Calu3 (cell line): ENCODE measurements around the gene ASCL1. TPM values are rescaled to one million over a fixed set of nuclear protein-coding genes. Genes with fewer than 3 reads are reported as not detected.

Experiments used
- BruUV-seq: library from RNA; stranded (reverse); fragments of 400-500 nt; replicated peaks from 2 replicates; lab custom pipeline; 2021; lab: Mats Ljungman, UMichigan
- CTCF ChIA-PET: fragments of 300-600 bp; sonication (Branson Sonifier 250); formaldehyde crosslinking; loops from one replicate; lab custom pipeline; 2022; ENCODE audit warnings: antibody characterized with exemption; lab: Charles Lee
- DNase-seq: peaks from one replicate; pipeline ENCODE4 v3.0.0; 2022
- H3K27ac Mint-ChIP-seq: one replicate; pipeline ENCODE4 v1.8.0; 2022; ENCODE audit warnings: mixed read lengths; ENCODE audit not compliant: unreplicated experiment
- H3K27me3 Mint-ChIP-seq: one replicate; pipeline ENCODE4 v1.8.0; 2022; ENCODE audit warnings: mixed read lengths; ENCODE audit not compliant: unreplicated experiment
- H3K36me3 Mint-ChIP-seq: one replicate; pipeline ENCODE4 v1.8.0; 2022; ENCODE audit warnings: mild to moderate bottlenecking, moderate library complexity, mixed read lengths; ENCODE audit not compliant: insufficient read depth, unreplicated experiment
- H3K4me1 Mint-ChIP-seq: one replicate; pipeline ENCODE4 v1.8.0; 2022; ENCODE audit warnings: mild to moderate bottlenecking, low read depth, mixed read lengths; ENCODE audit not compliant: unreplicated experiment
- H3K4me3 Mint-ChIP-seq: one replicate; pipeline ENCODE4 v1.8.0; 2022; ENCODE audit warnings: mild to moderate bottlenecking, low read depth, moderate library complexity, mixed read lengths; ENCODE audit not compliant: unreplicated experiment
- H3K9me3 Mint-ChIP-seq: one replicate; pipeline ENCODE4 v1.8.0; 2022; ENCODE audit warnings: low read depth, mixed read lengths; ENCODE audit not compliant: unreplicated experiment
- CTCF ChIP-seq: fragments of 200-600 bp; IDR thresholded peaks from one replicate; pipeline ENCODE4 v1.8.0; 2022; ENCODE audit warnings: antibody characterized with exemption; ENCODE audit not compliant: unreplicated experiment
- intact Hi-C: fragments of 100-400 bp; cut with micrococcal nuclease; formaldehyde crosslinking; loops from one replicate; pipeline ENCODE4 v1.10.0; 2022; ENCODE audit not compliant: unreplicated experiment
- total RNA-seq: library from RNA; stranded (reverse); gene quantifications from 2 replicates; pipeline ENCODE4 v1.2.3, GENCODE V29; 2022

ASCL1 gene
- total RNA-seq, 1 experiment from 2014 or later = not detected

DNA sequence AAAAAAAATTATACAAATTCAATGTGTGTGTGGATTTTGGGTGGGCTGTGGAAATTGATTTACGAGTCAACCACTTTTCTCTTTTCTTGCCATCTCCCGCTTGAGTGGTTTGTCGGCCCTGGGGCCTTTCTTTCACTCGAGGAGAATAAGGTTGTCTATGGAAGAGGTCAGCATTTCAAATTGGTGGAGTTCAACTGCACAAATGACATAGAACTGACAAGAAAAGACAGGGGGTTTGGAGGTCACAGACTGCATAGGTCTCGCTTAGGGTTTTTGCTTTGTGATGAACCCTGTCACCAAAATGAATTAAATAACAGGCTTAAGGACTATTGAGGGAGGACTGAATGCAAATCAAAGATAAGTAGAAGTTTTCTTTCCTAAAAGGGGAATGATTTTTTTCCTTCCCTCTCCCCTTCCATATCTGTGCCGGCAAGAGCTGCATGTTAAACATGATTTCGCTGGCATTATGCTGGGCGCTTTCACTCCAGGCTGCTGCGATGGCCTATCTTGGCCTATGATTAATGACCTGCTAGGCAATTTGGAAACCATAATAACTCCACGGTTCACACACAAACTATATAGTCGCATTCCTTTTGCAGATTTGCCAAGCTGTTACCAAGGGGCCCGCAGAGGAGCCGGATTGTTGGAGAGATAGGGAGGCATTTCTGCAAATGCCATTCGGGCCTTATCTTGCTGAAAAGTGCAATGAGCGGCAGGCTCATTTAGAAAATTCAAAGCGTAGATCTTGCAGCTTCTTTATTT lies 20.7 kb downstream of the ASCL1 start:
- no TSS peak for BruUV-seq
- Mint-ChIP-seq H3K4me1 (no peaks in the 10 kb centered on the region), H3K27ac (no peak overlapping the region), H3K36me3 (no peaks in the 10 kb centered on the region), H3K9me3 (peaks cover 4% of the 10 kb centered on the region), H3K27me3 (peaks cover 13% of the 10 kb centered on the region), H3K4me3 (no peak overlapping the region)
- intact Hi-C loops = no loop called here
- TF ChIP-seq CTCF = no peak
- DNase-seq = no peak
- CTCF ChIA-PET = no interaction called here

DNA sequence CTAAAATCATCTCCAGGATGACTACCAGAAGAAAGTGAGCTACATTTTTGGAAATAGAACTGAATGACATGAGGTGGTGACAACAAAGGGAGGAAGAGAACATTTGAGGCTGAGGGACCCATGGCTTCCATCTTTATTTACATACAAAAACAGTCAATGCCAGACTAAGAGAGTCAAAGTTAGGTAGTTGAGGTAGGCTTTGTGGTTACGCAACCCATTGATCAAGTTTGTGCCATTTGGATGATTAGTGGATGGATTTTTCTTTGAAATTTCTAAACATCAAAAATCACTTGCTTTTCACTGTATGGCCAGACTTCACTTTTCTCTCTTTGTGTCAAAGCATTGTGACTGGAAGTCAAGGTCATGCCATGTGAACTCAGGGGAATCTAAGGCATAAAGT lies 22.9 kb downstream of the ASCL1 start:
- H3K4me1 Mint-ChIP-seq = no peaks in the 10 kb centered on the region

DNA sequence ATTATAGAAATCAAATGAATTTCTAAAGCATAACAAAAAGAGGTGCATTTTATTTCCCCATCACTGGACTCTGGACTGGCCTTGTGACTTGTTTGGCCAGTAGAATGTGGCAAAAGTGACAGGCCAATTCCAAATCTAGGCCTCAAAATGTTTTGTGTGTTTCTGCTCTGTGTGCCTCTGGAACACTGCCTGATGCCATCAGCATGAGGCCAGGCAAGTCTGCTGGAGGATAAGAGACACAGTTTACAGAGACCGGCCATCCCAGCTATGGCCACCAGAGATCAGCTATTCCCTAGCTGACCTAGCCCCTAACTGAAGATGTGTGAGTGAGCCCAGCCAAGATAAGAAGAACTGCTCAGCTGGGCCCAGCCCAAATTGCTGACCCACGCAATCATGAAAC lies 32.9 kb downstream of the ASCL1 start:
- no peak overlapping the region for H3K27ac Mint-ChIP-seq
- no peaks in the 10 kb centered on the region for H3K27me3 Mint-ChIP-seq
- TF ChIP-seq CTCF = no peak
- H3K9me3 Mint-ChIP-seq = peaks cover 5% of the 10 kb centered on the region
- no peaks in the 10 kb centered on the region for H3K36me3 Mint-ChIP-seq
- no TSS peak for BruUV-seq
- no peak for DNase-seq
- intact Hi-C loops = no loop called here
- no peak overlapping the region for H3K4me3 Mint-ChIP-seq
- CTCF ChIA-PET = no interaction called here
- H3K4me1 Mint-ChIP-seq = no peaks in the 10 kb centered on the region

More for the DNA sequence above, 22.9 kb downstream of the ASCL1 start:
- BruUV-seq = no TSS peak
- peaks cover 6% of the 10 kb centered on the region for H3K9me3 Mint-ChIP-seq
- DNase-seq = no peak
- H3K27me3 Mint-ChIP-seq = no peaks in the 10 kb centered on the region
- H3K36me3 Mint-ChIP-seq = no peaks in the 10 kb centered on the region
- intact Hi-C loops = no loop called here
- CTCF ChIA-PET = no interaction called here
- H3K27ac Mint-ChIP-seq = no peak overlapping the region
- H3K4me3 Mint-ChIP-seq = no peak overlapping the region
- TF ChIP-seq CTCF = no peak

DNA sequence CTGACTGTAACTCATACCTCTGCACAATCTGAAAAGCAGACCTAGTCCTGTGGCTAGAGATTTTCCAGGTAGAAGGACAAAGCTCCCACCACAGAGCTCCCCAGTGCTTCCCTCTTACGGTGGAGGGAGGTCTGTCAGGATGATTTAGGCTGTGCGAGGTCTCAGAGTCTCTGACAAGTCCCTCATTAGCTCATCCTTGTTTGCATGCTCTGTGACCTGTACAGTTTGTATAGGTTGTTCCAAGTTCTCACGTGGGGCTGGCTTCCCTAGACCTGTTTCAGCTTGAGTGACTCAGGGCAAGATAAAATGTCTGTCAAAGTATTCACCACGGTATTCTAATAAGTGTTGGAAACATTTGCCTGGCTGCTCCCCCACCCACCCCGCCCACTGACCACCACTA lies 34.8 kb downstream of the ASCL1 start:
- DNase-seq = no peak
- CTCF ChIA-PET = no interaction called here
- intact Hi-C loops = no loop called here
- H3K36me3 Mint-ChIP-seq = no peaks in the 10 kb centered on the region
- BruUV-seq = no TSS peak
- no peak overlapping the region for H3K4me3 Mint-ChIP-seq
- TF ChIP-seq CTCF = no peak
- H3K27me3 Mint-ChIP-seq = no peaks in the 10 kb centered on the region
- H3K4me1 Mint-ChIP-seq = no peaks in the 10 kb centered on the region
- H3K27ac Mint-ChIP-seq = no peak overlapping the region
- peaks cover 7% of the 10 kb centered on the region for H3K9me3 Mint-ChIP-seq
